HepG2 (cell line): ENCODE measurements around the gene RPS8. TPM values are rescaled to one million over a fixed set of nuclear protein-coding genes. Genes with fewer than 3 reads are reported as not detected.

Source experiments
- AHR ChIP-seq: IDR thresholded peaks from 2 replicates; pipeline ENCODE4 v1.6.1; 2018; ENCODE audit warnings: missing genetic modification reagents, missing compliant biosample characterization
- DPF2 ChIP-seq: sonication (generic); formaldehyde crosslinking; IDR thresholded peaks from 2 replicates; pipeline ENCODE4 v1.4.0; 2020; ENCODE audit warnings: mild to moderate bottlenecking, low read depth, missing genetic modification reagents, borderline replicate concordance
- KDM5A ChIP-seq: fragments of 200-600 bp; sonication (generic); IDR thresholded peaks from 2 replicates; pipeline ENCODE4 v1.7.0; 2018; ENCODE audit warnings: antibody characterized with exemption, mild to moderate bottlenecking, low read length, borderline replicate concordance
- MAFF ChIP-seq: IDR thresholded peaks from 2 replicates; pipeline ENCODE4 v1.6.1; 2011; ENCODE audit warnings: low read depth, low read length, improper control_type of control experiment
- NFYC ChIP-seq: IDR thresholded peaks from 2 replicates; pipeline ENCODE4 v1.6.1; 2016; ENCODE audit warnings: missing genetic modification reagents, missing compliant biosample characterization
- PATZ1 ChIP-seq: sonication (generic); formaldehyde crosslinking; IDR thresholded peaks from 2 replicates; pipeline ENCODE4 v1.4.0; 2020; ENCODE audit warnings: missing genetic modification reagents
- UBTF ChIP-seq: sonication (generic); formaldehyde crosslinking; IDR thresholded peaks from 2 replicates; pipeline ENCODE4 v1.4.0; 2020; ENCODE audit warnings: mild to moderate bottlenecking, missing genetic modification reagents
- ZKSCAN5 ChIP-seq: sonication (generic); formaldehyde crosslinking; IDR thresholded peaks from 2 replicates; pipeline ENCODE4 v1.5.1; 2020; ENCODE audit warnings: mild to moderate bottlenecking, missing genetic modification reagents
- ZNF160 ChIP-seq: sonication (generic); formaldehyde crosslinking; IDR thresholded peaks from 2 replicates; pipeline ENCODE4 v1.8.0; 2022; ENCODE audit warnings: mild to moderate bottlenecking, inconsistent platforms, missing genetic modification reagents
- ZNF672 ChIP-seq: sonication (generic); formaldehyde crosslinking; IDR thresholded peaks from 2 replicates; pipeline ENCODE4 v1.8.1; 2022; ENCODE audit warnings: missing genetic modification reagents
- ZNF749 ChIP-seq: sonication (generic); formaldehyde crosslinking; IDR thresholded peaks from 2 replicates; pipeline ENCODE4 v1.8.0; 2022; ENCODE audit warnings: mild to moderate bottlenecking, missing genetic modification reagents, moderate library complexity, borderline replicate concordance
- ZNF788 ChIP-seq: sonication (generic); formaldehyde crosslinking; IDR thresholded peaks from 2 replicates; pipeline ENCODE4 v1.5.0; 2020; ENCODE audit warnings: mild to moderate bottlenecking, missing genetic modification reagents, borderline replicate concordance
- ZSCAN20 ChIP-seq: sonication (generic); formaldehyde crosslinking; IDR thresholded peaks from 2 replicates; pipeline ENCODE4 v1.4.0; 2020; ENCODE audit warnings: missing genetic modification reagents, mild to moderate bottlenecking, borderline replicate concordance
- polyA plus RNA-seq, 8 experiments: library from polyadenylated mRNA; depleted of rRNA in 3 of 8; stranded (reverse) in 7 of 8; unstranded in 1 of 8; fragments of >200 nt; fragmentation: Illumina TruSeq in 4 of 8; extraction: Trizol in 4 of 8; gene quantifications; 2 replicates each; pipeline versions ENCODE4 v1.2.1 to v1.2.3, GENCODE V29; 2011 to 2016; ENCODE audit warnings: low read depth in 4 of 8, missing spikeins in 1 of 8, mixed read lengths in 1 of 8; ENCODE audit not compliant: insufficient read depth in 1 of 8
- total RNA-seq, 5 experiments: library from RNA; depleted of rRNA; stranded (reverse); fragments of >200 nt; fragmentation: Illumina TruSeq; extraction: Trizol; gene quantifications; 2 replicates each; pipeline ENCODE4 v1.2.3, GENCODE V29; 2016; ENCODE audit warnings: low read depth in 1 of 5
- TF ChIP-seq, protein P1 (sequence below): sonication (generic); formaldehyde crosslinking; IDR thresholded peaks from 2 replicates; pipeline ENCODE4 v1.4.0; 2020; ENCODE audit warnings: mild to moderate bottlenecking, missing genetic modification reagents

The RPS8 gene
- total and polyA plus RNA-seq, 2 of the 13 experiments (the other 11 are each of a cell fraction or from before 2014, with no cell fraction given), result 2,628 to 2,822 TPM

GRCh38 chr1:44808938-44809917 is 33.9 kb downstream of the RPS8 start (continued):
- TF ChIP-seq, protein P1, sequence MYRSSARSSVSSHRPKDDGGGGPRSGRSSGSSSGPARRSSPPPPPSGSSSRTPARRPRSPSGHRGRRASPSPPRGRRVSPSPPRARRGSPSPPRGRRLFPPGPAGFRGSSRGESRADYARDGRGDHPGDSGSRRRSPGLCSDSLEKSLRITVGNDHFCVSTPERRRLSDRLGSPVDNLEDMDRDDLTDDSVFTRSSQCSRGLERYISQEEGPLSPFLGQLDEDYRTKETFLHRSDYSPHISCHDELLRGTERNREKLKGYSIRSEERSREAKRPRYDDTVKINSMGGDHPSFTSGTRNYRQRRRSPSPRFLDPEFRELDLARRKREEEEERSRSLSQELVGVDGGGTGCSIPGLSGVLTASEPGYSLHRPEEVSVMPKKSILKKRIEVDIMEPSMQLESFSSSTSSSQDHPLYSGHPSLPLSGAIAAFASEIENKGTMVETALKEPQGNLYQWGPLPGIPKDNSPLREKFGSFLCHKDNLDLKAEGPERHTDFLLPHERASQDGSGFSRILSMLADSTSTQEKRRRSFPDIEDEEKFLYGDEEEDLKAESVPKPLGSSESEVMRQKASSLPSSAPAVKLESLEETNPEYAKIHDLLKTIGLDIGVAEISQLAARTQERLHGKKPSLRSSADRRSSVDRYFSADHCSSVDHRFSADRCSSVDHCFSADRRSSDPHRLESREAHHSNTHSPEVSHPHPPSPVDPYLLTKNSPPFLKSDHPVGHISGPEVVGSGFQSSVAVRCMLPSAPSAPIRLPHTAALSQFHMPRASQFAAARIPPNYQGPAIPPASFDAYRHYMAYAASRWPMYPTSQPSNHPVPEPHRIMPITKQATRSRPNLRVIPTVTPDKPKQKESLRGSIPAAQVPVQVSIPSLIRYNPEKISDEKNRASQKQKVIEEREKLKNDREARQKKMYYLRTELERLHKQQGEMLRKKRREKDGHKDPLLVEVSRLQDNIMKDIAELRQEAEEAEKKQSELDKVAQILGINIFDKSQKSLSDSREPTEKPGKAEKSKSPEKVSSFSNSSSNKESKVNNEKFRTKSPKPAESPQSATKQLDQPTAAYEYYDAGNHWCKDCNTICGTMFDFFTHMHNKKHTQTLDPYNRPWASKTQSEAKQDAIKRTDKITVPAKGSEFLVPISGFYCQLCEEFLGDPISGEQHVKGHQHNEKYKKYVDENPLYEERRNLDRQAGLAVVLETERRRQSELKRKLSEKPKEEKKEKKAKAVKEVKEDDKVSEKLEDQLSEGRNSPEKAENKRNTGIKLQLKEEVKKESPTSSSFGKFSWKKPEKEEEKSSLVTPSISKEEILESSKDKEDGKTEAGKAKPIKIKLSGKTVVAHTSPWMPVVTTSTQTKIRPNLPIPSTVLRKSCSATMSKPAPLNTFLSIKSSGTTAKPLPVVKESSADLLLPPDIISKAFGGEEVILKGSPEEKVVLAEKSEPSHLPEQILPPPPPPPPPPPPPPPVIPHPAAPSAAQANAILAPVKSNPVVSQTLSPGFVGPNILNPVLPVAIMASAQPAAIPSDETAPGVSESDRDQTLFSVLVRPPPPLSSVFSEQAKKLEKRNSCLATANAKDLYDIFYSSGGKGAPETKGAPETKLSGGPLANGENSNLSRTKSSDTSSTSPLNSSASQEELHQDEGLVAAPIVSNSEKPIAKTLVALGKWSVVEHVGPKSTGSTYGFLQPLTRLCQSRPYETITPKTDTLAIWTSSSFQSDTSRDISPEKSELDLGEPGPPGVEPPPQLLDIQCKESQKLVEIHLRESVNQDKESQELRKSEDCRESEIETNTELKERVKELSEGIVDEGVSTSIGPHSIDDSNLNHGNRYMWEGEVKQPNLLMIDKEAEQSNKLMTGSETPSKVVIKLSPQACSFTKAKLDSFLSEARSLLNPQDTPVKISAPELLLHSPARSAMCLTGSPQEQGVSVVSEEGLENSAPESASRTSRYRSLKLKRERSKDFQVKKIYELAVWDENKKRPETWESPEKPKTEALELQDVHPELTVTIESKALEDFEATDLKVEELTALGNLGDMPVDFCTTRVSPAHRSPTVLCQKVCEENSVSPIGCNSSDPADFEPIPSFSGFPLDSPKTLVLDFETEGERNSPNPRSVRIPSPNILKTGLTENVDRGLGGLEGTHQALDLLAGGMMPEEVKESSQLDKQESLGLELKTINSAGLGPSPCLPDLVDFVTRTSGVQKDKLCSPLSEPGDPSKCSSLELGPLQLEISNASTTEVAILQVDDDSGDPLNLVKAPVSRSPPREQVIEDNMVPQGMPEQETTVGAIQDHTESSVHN, result no peak
- TF ChIP-seq ZNF672 (CRISPR knock-in tag), result no peak
- TF ChIP-seq MAFF, result peak; percentile 78
- peak; percentile 13; the same call in 1 of the 2 replicates for TF ChIP-seq UBTF (CRISPR knock-in tag)
- no peak for TF ChIP-seq ZSCAN20 (CRISPR knock-in tag)
- TF ChIP-seq ZNF788 (CRISPR knock-in tag), result no peak
- TF ChIP-seq DPF2 (CRISPR knock-in tag), result peak; percentile 40; the same call in 1 of the 2 replicates
- TF ChIP-seq NFYC (CRISPR knock-in tag), result no peak
- no peak for TF ChIP-seq ZKSCAN5
- no peak for TF ChIP-seq ZNF160 (CRISPR knock-in tag)
- TF ChIP-seq ZNF749 (CRISPR knock-in tag), result no peak
- TF ChIP-seq AHR (CRISPR knock-in tag), result no peak
- peak; percentile 52 for TF ChIP-seq PATZ1 (CRISPR knock-in tag)
- TF ChIP-seq KDM5A, result no peak
